ENCODE data around the gene TM7SF2.
"Not testable (repeated sequence)": the region's sequence is repeated elsewhere in the genome, so short reads cannot be mapped to it uniquely, and the experiment has no call there.

TM7SF2 gene

DNA sequence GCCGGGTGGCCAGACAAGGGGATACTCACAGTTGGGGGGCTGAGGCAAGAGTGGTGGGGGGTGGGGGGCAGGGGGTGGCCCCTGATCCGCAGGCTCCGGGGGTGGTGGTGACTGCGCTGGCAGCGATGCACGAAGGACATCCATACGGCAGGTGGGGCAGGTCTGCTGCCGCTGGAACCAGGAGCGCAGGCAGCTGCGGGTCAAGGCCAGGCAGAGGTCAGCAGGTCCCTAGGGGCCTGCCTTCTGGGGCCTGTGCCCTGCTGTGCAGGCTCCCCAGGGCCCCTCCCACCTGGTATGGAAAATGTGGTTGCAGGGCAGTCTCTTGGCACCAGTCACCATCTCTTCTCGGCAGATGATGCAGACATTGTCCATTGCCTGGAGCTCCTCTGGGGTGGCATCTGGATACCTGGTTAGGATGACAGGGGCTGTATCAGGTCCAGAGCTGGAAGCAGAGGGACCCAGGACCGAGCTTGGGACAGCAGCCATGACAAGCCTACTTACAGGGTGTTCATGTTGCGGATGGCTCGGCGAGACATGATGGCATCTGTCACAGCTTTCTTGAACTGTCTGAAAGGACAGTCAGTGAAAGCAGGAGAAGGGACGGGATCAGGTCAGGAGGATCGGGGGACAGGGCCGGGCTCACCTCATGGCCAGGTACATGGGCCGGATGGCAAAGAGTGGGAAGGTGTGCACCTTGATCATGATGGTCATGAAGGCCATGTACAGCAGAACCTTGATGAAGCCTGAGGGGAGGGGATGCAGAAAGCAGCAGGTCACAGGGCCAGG, 19.2 kb downstream of the TM7SF2 start:
- no peak for DNase-seq

- no peak for DNase-seq
Measured at GRCh38 chr11:65131417-65131776, 19.7 kb downstream of the TM7SF2 start.

- DNase-seq = no peak
Measured at GRCh38 chr11:65131895-65132237, 20.2 kb downstream of the TM7SF2 start.

DNA sequence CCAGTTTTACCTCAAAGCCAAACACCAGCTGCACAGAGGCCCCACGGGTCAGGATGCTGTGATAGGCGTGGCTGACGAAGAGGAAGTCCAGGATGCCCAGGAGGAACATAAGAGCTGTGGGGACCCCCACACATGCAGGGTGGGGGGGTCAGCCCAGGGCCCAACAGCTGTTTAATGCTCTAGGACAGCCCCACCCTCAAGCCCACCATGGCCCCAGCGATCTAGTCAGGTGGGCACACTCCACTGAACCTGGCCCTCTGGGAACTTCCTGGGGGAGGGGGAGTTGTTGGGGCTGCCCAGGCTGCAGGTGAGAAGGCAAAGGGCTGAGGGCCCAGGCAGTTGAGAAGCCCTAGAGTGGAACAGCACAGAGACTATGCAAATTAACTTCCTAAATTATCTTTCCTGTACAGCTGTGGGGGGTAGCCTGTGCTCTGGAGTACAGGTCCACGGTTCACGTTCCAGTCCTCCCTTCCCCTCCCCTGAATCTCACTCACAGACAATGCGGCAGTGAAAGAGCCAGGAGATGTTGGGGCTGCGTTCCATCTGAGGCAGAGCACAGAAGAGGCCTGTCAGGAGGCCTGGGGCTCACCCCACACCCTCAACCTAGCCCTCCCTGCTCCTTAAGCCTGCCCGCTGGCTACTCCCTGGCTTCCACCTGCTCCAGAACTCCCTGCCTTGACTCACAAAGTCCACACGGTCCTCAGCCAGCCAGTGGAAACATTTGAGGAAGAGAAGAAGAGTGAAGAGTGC, 20.7 kb downstream of the TM7SF2 start:
- DNase-seq = no peak

DNA sequence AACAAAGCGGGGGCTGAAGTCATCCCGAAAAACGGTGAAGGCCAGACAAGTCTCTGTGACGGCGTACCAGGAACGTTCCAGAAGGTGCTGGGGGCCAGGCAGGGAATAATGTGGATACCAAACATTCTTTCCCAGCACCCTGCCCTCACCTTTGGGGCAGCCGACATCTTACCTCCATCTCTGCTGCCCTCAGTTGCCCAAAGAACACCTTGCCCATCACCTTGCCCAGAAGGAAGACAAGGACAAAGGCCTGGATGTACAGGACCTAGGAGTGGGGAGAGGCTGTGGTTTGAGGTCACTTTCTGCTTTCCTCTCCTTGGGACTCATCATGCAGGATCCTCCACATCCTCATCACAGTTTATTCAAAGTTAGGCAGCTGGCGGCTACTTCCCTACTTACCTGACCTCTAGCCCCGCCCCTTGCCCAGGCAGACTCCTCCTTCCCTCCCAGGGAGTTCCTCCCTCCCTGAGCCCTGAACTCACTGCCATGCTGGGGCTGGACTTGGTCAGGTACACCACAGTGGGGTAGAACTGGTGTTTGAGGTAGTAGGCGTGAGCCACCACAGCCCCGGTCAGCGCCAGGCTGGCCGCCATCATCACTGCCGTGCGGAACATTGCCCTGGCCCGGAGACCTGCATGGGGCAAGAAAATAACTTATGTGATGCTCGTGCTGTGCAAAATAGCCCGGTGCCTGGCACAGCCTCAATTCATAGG, 21.5 kb downstream of the TM7SF2 start:
- no peak for DNase-seq

- DNase-seq = no peak
Measured at GRCh38 chr11:65133724-65134123, 22.1 kb downstream of the TM7SF2 start.

GRCh38 chr11:65134240-65134951, 22.7 kb downstream of the TM7SF2 start, which contains the start of gene SYVN1:
Gene SYVN1 (minus strand): TSS chr11:65134519. CDS start chr11:65133601, 918 bp downstream.
- peak; percentile 99 for DNase-seq

DNA sequence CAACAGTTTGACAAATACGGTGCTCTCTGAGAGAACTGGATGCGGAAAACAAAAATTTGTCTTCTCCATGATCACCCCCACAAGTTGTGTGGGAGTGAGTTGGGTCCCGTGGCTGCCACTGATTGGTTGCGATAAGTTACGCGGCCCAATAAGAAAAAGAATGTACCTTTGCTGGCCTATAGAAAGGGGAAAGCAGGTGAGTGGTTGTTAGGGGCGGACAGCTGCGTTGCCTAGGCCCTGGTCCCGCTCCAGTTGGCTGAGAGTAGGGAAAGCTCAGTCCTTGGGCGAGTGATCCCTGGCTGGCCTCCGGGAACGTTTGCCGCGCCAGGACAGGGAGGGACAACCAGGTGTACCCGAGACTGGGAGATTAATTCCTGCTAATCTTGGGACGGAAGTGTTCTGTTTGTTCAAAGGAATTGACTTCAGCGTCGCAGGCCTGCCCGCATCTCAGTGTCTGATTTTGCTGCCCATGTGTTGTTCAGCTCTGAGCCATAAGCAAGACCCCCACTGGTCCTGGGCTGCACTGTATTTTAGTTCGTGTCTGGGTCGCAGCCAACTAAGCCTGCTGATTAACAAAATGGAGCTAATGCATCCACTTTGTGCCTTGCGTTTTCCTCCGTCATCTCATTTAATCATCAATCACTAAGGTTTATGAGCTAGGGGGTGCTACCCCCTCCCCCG, 23.4 kb downstream of the TM7SF2 start:
- DNase-seq = peak; percentile 100

GRCh38 chr11:65135633-65136145, 24.0 kb downstream of the TM7SF2 start:
- DNase-seq = no peak

GRCh38 chr11:65136515-65137096, 24.9 kb downstream of the TM7SF2 start:
- no peak for DNase-seq

GRCh38 chr11:65141896-65142494, 30.3 kb downstream of the TM7SF2 start:
- DNase-seq = no peak

DNA sequence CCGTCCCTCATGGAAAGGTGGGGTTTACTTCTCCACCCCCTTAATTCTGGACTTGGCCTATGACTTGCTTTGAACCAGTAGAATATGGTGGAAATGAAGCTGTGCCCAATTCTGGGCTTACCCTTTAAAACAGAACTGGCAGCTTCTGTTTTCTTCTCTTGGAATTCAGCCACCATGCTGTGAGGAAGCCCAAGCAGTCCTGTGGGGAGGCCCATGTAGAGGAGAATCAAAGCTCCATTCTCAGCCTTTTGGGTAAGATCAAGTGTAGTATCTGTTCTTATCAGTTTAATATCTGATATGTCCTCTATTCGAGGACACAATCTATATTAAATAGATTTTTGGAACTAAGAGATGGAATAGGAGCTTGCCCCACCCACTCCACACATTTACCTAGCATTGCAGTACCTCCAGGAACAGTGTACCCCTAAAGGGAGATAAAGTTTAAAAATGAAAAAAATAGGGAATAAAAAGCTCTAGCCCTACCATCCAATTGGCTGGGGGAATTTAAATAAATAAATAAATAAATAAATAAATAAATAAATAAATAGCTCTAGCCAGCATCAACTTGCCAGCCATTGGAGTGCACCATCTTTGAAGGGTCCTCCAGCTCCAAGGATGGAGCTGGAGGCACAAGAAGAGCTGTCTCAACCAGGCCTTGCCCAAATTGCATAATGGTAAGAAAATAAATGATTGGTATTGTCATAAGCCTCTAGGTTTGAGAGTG, 35.8 kb downstream of the TM7SF2 start:
- DNase-seq = no peak

DNA sequence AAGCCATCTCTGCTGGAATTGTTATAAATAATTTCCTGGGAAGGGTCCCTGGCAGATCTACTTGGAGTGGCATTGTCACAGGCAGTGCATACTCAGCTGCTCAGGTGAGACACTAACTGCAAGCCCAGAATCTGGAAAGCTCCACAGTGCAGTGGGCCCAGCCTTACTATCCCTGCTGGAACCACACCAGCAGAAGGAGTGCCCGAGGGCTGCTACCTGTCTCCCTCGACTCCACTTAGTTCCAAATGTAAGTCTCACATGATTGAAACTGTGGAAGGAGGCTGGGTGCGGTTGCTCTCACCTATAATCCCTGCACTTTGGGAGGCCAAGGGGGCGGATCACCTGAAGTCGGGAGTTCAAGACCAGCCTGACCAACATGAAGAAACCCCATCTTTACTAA, 37.0 kb downstream of the TM7SF2 start:
- DNase-seq = no peak

GRCh38 chr11:65150131-65150508, 38.4 kb downstream of the TM7SF2 start:
- not testable (repeated sequence) for DNase-seq

- peak; percentile 4 for DNase-seq
Measured at GRCh38 chr11:65150509-65151299, 39.0 kb downstream of the TM7SF2 start.

DNA sequence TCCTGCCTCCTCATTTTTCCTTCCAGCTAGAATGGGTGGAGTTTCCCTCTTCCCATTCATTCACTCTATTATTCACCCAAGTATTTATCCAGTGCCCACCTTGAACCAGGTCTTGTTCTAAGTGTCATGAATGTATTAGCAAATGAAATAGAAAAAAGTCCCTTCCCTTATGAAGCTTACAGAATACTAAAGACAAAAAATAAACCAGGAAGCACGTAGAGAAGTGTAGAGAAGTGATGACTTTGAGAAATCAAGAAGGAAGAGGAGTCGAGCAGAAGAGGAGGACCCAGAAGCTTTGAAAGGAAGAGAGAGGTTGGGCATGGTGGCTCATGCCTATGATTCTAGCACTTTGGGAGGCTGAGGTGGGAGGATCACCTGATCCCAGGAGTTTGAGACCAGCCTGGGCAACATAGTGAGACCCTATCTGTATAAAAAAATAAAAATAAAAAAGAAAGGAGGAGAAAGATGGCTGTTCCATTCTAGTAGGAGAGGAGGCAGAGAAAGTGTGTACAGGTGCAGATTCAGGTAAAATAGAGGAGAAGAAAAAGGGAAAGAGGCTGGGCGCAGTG, 39.7 kb downstream of the TM7SF2 start:
- no peak for DNase-seq

DNA sequence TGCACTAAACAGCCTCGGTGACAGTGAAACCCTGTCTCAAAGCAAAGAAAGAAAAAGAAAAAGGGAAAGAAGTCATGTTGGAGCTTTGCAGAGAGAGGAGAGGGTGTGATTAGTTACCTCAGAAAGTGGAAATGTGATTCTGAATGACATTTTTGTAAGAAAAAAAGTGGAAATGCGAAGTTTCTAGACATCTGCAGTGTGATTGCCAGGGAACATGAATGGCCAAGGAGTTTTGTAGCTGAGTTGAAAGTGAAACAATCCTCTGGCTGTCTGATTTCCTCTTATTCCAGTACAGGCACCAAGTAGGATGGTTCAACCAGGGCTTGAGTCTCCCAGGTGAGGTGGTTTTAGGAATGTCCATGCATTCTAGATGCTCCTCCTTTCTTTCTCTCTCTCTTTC, 40.5 kb downstream of the TM7SF2 start:
- DNase-seq = no peak

DNA sequence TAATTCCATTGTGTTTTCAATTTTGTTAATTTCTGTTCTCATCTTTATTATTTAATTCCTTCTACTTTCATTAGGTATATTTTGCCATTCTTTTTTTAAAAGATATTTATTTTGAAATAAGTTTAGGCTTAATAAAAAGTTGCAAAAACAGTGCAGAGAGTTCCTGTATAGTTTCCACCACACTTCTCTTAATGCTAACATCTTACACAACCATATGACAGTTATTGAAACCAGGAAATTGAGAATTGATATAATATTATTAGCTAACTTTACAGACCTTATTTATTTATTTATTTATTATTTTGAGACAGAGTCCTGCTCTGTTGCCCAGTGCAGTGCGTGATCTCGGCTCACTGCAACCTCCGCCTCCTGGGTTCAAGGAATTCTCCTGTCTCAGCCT, 44.6 kb downstream of the TM7SF2 start:
- no peak for DNase-seq

GRCh38 chr11:65156926-65157325, 45.3 kb downstream of the TM7SF2 start:
- DNase-seq = no peak

GRCh38 chr11:65157336-65157735, 45.7 kb downstream of the TM7SF2 start:
- no peak for DNase-seq
